HG03025 (cell line): Measurements from ENCODE around the gene NKD1.

Source experiments
- ATAC-seq: cut with Tn5 transposase; IDR thresholded peaks from one replicate; pipeline ENCODE4 v1.9.1; 2021; ENCODE audit warnings: mild to moderate bottlenecking, moderate library complexity; ENCODE audit not compliant: unreplicated experiment, low FRiP score

NKD1 gene

GRCh38 chr16:50665128-50665878 is 117.1 kb downstream of the NKD1 start:
- ATAC-seq: no peak

- peak; percentile 65 for ATAC-seq
These were observed 118.7 kb downstream of the NKD1 start for GRCh38 chr16:50666658-50667496.

- ATAC-seq: no peak
These were observed 119.5 kb downstream of the NKD1 start for GRCh38 chr16:50667497-50668367.

GRCh38 chr16:50668368-50669008 is 120.3 kb downstream of the NKD1 start:
- no peak for ATAC-seq

GRCh38 chr16:50669741-50670140 is 121.5 kb downstream of the NKD1 start:
- no peak for ATAC-seq

- ATAC-seq: no peak
These were observed 122.3 kb downstream of the NKD1 start for GRCh38 chr16:50670476-50670875.

- no peak for ATAC-seq
These were observed 123.6 kb downstream of the NKD1 start for GRCh38 chr16:50671644-50672260.

- ATAC-seq: no peak
These were observed 125.5 kb downstream of the NKD1 start for GRCh38 chr16:50673496-50674275.

GRCh38 chr16:50674831-50675230 is 126.6 kb downstream of the NKD1 start:
- no peak for ATAC-seq

GRCh38 chr16:50675686-50676610 is 127.8 kb downstream of the NKD1 start:
- no peak for ATAC-seq

GRCh38 chr16:50676684-50677225 is 128.6 kb downstream of the NKD1 start:
- ATAC-seq: no peak

GRCh38 chr16:50677351-50677750 is 129.2 kb downstream of the NKD1 start:
- no peak for ATAC-seq

GRCh38 chr16:50678531-50678930 is 130.3 kb downstream of the NKD1 start:
- no peak for ATAC-seq

GRCh38 chr16:50679266-50679665 is 131.1 kb downstream of the NKD1 start:
- no peak for ATAC-seq

- ATAC-seq: no peak
These were observed 131.7 kb downstream of the NKD1 start for GRCh38 chr16:50679676-50680555.

- no peak for ATAC-seq
These were observed 132.3 kb downstream of the NKD1 start for GRCh38 chr16:50680556-50680893.
